LNCAP (cell line): ENCODE results near the gene DNAH7.

ENCODE experiments used
- TF ChIP-seq, protein P1 (sequence below): fragments of 450-650 bp; IDR thresholded peaks from 2 replicates; pipeline ENCODE4 v1.5.1; 2017; ENCODE audit warnings: mild to moderate bottlenecking

Gene DNAH7

DNA sequence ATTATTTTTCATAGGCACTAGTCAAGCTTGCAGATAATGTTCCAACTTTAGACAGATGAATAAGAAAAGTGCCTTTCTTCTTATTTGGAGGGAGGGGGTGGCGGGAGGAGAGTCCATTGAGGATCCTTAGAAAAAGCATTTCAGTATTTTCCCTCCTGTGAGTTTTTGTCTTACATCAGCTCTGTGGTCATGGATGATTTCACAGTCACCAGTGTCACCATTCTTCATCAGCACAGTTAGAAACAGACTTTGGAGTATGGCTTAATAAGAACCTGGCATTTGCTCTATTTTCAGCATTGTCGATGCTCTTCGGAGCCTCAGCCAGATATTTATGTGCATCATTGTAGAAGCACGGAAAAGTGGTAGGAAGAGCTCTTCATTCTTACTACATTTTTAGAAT is 341.5 kb downstream of the DNAH7 start:
- TF ChIP-seq, protein P1, sequence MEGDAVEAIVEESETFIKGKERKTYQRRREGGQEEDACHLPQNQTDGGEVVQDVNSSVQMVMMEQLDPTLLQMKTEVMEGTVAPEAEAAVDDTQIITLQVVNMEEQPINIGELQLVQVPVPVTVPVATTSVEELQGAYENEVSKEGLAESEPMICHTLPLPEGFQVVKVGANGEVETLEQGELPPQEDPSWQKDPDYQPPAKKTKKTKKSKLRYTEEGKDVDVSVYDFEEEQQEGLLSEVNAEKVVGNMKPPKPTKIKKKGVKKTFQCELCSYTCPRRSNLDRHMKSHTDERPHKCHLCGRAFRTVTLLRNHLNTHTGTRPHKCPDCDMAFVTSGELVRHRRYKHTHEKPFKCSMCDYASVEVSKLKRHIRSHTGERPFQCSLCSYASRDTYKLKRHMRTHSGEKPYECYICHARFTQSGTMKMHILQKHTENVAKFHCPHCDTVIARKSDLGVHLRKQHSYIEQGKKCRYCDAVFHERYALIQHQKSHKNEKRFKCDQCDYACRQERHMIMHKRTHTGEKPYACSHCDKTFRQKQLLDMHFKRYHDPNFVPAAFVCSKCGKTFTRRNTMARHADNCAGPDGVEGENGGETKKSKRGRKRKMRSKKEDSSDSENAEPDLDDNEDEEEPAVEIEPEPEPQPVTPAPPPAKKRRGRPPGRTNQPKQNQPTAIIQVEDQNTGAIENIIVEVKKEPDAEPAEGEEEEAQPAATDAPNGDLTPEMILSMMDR: no peak

DNA sequence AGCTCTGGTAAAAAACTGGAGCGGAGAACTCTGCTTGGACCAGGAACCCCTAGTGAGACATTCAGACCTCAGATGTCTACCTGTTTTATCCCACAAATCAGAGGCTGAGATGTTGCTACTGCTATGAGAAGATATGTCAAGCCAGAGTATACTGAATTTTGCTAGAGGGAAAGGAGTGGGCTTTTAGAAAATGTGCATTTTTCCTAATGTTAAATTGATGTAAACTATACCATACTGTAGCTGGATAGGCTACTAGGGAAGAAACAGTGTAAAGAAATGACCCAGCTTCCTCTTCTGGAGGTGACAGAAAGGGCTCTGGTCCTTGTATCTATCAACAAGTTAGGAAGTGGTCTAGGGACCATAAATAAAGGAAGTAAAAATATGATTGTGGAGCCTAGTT is 346.6 kb downstream of the DNAH7 start:
- TF ChIP-seq, protein P1: no peak

DNA sequence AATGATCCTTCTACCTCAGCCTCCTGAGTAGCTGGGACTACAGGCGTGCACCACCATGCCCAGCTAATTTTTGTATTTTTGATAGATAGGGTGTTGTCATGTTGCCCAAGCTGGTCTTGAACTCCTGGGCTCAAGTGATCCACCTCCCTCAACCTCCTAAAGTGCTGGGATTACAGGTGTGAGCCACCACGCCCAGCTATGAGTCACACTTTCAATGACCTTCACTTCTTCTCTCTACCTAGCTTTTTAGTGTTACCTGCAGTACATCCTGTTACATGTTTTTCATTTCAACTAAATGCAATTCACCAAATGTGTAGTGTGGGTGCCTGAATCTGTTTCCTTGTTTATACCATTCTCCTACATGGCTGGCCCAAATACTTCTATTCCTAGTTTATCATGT is 347.6 kb downstream of the DNAH7 start:
- TF ChIP-seq, protein P1: no peak

DNA sequence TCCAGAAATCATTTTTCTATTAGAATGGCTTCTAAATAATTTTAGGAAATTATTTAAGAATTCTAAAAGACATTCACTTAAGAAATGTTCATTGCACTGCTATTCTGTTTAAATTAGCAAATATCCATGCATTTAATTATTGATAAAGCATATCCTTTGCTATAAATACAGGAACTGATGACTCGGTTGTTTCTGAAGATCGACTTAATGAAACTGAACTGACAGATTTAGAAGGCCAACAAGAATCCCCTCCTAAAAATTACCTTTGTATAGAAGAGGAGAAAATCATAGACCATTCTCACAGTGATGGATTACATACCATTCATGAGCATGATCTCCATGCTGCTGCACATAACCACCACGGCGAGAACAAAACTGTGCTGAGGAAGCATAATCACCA is 352.2 kb downstream of the DNAH7 start:
- TF ChIP-seq, protein P1: no peak

DNA sequence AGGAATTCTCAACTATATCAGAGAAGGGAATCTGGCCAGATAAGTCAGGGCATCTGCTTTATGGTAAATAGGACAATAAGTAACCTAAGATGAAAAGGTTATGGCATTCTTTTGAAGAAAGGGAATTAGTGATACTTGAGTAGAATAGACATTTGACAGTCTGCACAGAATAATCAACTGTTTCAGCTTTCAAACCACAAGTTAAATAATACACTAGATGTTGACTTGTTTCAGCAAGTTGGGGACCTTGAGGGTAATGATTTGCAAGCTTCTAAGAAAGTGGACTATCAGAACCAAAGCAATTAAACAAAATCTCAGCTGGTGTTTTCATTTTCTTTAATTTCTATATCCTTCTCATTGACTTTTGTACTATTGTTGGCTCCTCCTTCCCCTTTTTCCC is 357.2 kb downstream of the DNAH7 start:
- TF ChIP-seq, protein P1: no peak

DNA sequence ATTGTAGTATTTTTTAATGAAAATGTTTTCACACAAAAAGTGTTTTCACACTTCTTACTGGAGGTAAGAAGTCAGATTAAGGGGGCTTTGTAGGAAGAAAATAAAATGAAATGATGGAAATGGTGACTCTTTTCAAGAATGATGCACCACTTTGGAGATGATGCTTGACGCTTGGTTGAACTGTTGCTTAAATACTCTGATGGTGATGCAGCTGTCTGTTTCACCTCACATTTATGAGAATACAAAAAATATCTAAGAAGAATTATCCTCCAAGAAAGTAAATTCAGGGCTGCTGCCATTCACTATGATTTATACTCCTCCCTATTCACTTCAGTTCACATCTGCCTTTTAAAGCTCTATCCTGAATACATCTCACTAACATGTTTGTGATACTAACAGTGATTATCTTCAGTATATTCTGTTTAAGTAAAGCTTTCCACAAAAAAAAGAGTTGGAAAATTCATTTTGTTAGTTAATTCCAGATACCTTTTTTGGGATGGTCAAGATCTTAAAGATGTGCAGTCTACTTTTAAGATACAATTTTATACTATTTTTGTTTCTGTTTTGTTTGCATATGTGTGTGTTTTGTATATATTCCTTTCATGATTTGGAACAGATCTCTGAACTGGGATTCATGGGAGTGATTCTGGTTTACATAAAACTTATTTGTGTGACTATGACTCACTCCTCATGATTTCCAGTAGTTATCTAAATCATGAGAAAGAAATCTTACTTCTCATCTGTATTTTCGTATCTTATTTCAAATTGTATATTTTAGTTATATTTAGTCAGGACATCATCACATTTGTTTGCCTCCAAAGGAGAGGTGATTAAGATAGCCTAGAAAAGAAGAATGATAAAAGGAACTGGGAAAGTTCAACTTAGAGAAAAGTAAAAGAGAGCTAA is 358.5 kb downstream of the DNAH7 start:
- TF ChIP-seq, protein P1: no peak

DNA sequence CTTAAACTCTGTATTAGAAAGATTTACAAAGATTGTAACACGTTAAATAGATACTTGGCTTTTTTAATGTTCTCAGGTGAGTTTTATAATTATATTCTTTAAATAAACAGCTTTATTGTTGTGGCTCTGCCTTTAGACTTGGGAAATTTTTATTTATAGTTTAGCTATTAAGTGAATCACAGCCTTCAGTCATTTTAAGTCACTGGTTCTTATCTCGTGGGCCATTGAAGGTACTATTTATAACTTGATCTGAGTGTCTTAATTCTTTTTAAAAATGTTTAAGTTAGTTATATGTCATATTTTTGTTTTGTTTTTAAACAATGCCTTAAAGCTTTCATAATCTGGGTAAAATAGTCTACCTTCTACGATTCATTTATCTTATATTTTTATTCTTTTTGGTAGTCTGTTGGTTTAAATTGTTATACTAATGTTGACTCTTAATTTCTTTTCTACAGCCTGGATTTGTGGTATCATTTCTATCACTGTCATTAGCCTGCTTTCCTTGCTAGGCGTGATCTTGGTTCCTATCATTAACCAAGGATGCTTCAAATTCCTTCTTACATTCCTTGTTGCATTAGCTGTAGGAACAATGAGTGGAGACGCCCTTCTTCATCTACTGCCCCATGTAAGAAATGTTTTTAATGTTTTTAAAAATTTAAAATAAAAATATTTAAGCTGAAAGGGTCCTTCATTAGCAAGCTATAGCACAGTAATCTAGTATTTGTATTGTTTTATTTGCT is 362.3 kb downstream of the DNAH7 start:
- TF ChIP-seq, protein P1: no peak
